Transverse colon (tissue), 3 donors: ENCODE results near the gene RNF26.

Experiments
- CTCF ChIP-seq, 5 experiments: fragments of 200-600 bp in 3 of 5; fragments of 450-650 bp in 2 of 5; sonication (generic) in 3 of 5; IDR thresholded peaks; 1 replicate in 2 of 5; 2 replicates in 3 of 5; pipeline ENCODE4 v1.5.1; 2016 to 2017; ENCODE audit warnings: antibody characterized with exemption in 5 of 5, inconsistent platforms in 3 of 5, mild to moderate bottlenecking in 2 of 5, moderate library complexity in 1 of 5
- EP300 ChIP-seq: sonication (generic); formaldehyde crosslinking; IDR thresholded peaks from one replicate; pipeline ENCODE4 v1.6.1; 2017; ENCODE audit warnings: antibody characterized with exemption, low read depth
- POLR2A ChIP-seq: fragments of 450-650 bp; IDR thresholded peaks from one replicate; pipeline ENCODE4 v1.6.1; 2016; ENCODE audit warnings: antibody characterized with exemption, mild to moderate bottlenecking, moderate library complexity

- TF ChIP-seq POLR2A (no peak), EP300 (no peak), CTCF (IDR thresholded peaks at IDR 0.05) (no peak)
Observed at GRCh38 chr11:119310682-119311052, 23.7 kb upstream of the RNF26 start.
